ENCODE measurements around the gene PDGFC. TPM values are rescaled to one million over a fixed set of nuclear protein-coding genes. Genes with fewer than 3 reads are reported as not detected.

PDGFC gene
- total and polyA plus RNA-seq, 2 of the 8 experiments (the other 6 are each of a cell fraction or from before 2014, with no cell fraction given) = 0.65 to 2.7 TPM

GRCh38 chr4:156873799-156874198 lies 97.8 kb downstream of the PDGFC start:
- Histone ChIP-seq H3K4me1 (replicated peaks in 1 of 4; ENCODE audit: control insufficient read depth in 3 of 4, insufficient read depth in 4 of 4, low read length in 3 of 4) (no peaks in the 10 kb centered on the region), H3K36me3 (ENCODE audit: control insufficient read depth in 2 of 4, insufficient read depth in 4 of 4, low read length in 3 of 4) (no peaks in the 10 kb centered on the region), H3K9ac (replicated peaks in 1 of 4; ENCODE audit: extremely low read depth in 1 of 4, low read depth in 3 of 4, low read length in 3 of 4) (no peak overlapping the region), H2AFZ (ENCODE audit: low read length) (no peak overlapping the region), H3K79me2 (ENCODE audit: control insufficient read depth in 1 of 2, insufficient read depth in 2 of 2, low read length in 2 of 2) (no peaks in the 10 kb centered on the region), H3K27me3 (replicated peaks in 1 of 4; ENCODE audit: control insufficient read depth in 3 of 4, extremely low read depth in 1 of 4, insufficient read depth in 3 of 4, low read length in 3 of 4) (no peaks in the 10 kb centered on the region), H4K20me1 (replicated peaks in 1 of 2; ENCODE audit: control insufficient read depth in 1 of 2, insufficient read depth in 2 of 2, low read length in 2 of 2) (no peaks in the 10 kb centered on the region), H3K79me1 (ENCODE audit: low read depth, low read length) (no peaks in the 10 kb centered on the region), H2AK5ac (ENCODE audit: low read depth, low read length) (no peak overlapping the region), H3K23ac (ENCODE audit: insufficient read length) (no peak overlapping the region), H2BK120ac (replicated peaks; ENCODE audit: low read depth, low read length) (no peak overlapping the region), H3K56ac (replicated peaks; ENCODE audit: insufficient read length, low read depth, low read length) (no peak overlapping the region), H3K4me2 (ENCODE audit: insufficient read depth in 1 of 2, low read depth in 2 of 2, low read length in 2 of 2) (no peak overlapping the region), H3K4me3 (ENCODE audit: extremely low read depth in 1 of 4, insufficient read depth in 2 of 4, low read depth in 3 of 4, low read length in 4 of 4) (no peak overlapping the region), H4K8ac (ENCODE audit: extremely low read depth, insufficient read depth, low read length) (no peak overlapping the region), H2BK12ac (ENCODE audit: low read depth, low read length) (no peak overlapping the region), H3K4ac (replicated peaks; ENCODE audit: insufficient read length, low read depth, low read length) (no peak overlapping the region), H2BK20ac (ENCODE audit: low read length) (no peak overlapping the region), H3K27ac (ENCODE audit: low read depth, low read length) (no peak overlapping the region), H2BK5ac (ENCODE audit: low read depth, low read length) (no peak overlapping the region), H4K91ac (replicated peaks; ENCODE audit: insufficient read length, low read length) (no peak overlapping the region), H4K5ac (ENCODE audit: insufficient read length, low read depth, low read length) (no peak overlapping the region), H2BK15ac (ENCODE audit: low read length) (no peak overlapping the region), H3K18ac (ENCODE audit: extremely low read depth, low read length) (no peak overlapping the region), H3K14ac (ENCODE audit: insufficient read length) (no peak overlapping the region), H3K23me2 (ENCODE audit: low read depth, low read length) (no peaks in the 10 kb centered on the region), H3K9me3 (ENCODE audit: insufficient read depth in 2 of 2, low read depth in 1 of 2, low read length in 1 of 2) (no peaks in the 10 kb centered on the region)
- 91% methylated on average over 3 of the region's 3 CpGs; no CpG with 5 or more reads in 1 of the 2 experiments for WGBS, 2 experiments (ENCODE audit: extremely low coverage in 1 of 2, insufficient coverage in 1 of 2, insufficient read length in 1 of 2, insufficient replicate concordance in 2 of 2, low coverage in 1 of 2, low lambda C conversion rate in 2 of 2, missing lambda C conversion rate in 1 of 2)
- CTCF ChIA-PET (ENCODE audit: partially characterized antibody) = interaction anchor here (0.7 kb wide), 1 partner anchor 16 kb away, joined by 3 read pairs; no protein-coding TSS in a partner anchor
- TF ChIP-seq POLR2AphosphoS5 (IDR thresholded peaks at IDR 0.05; ENCODE audit: low read depth, low read length) (no peak), CHD1 (IDR thresholded peaks at IDR 0.05; ENCODE audit: low read depth, low read length) (no peak), TCF12 (IDR thresholded peaks at IDR 0.05; ENCODE audit: low read depth, low read length) (no peak), SUZ12 (IDR thresholded peaks at IDR 0.05; ENCODE audit: low read length) (no peak), BACH1 (IDR thresholded peaks at IDR 0.05; ENCODE audit: low read length) (no peak), KDM5A (IDR thresholded peaks at IDR 0.05; ENCODE audit: low read length) (no peak), POLR2A (IDR thresholded peaks at IDR 0.05; ENCODE audit: control extremely low read depth in 1 of 2, low read depth in 2 of 2, low read length in 2 of 2) (no peak), ASH2L (IDR thresholded peaks at IDR 0.05; ENCODE audit: low read length) (no peak), MAX (IDR thresholded peaks at IDR 0.05) (no peak), CHD2 (IDR thresholded peaks at IDR 0.05; ENCODE audit: low read length) (no peak), E2F6 (IDR thresholded peaks at IDR 0.05) (no peak), SP2 (IDR thresholded peaks at IDR 0.05; ENCODE audit: low read length) (no peak), POU5F1 (IDR thresholded peaks at IDR 0.05; ENCODE audit: low read depth, low read length) (no peak)
- no peak for DNase-seq (ENCODE audit: low read depth in 1 of 2, low spot score in 2 of 2)
- FAIRE-seq = no peak
- POLR2A ChIA-PET (ENCODE audit: partially characterized antibody) = no interaction called here
